ENCODE results near the gene OSBPL7. TPM values are rescaled to one million over a fixed set of nuclear protein-coding genes. Genes with fewer than 3 reads are reported as not detected.
"Not testable (repeated sequence)": the region's sequence is repeated elsewhere in the genome, so short reads cannot be mapped to it uniquely, and the experiment has no call there.

The OSBPL7 gene
- total RNA-seq, 2 experiments from 2014 or later, result 18.4 to 24.6 TPM

DNA sequence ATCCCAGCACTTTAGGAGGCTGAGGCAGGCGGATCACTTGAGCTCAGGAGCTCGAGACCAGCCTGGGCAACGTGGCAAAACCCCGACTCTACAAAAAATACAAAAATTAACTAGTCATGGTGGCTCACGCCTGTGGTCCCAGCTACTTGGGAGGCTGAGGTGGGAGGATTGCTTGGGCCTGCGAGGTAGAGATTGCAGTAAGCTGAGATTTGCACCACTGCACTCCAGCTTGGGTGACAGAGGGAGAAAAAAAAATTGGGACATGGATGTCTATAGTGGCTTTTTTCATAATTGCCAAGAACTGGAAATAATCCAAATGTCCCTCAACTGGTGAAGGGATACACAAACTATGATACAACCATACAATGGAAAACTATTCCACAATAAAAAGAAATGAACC, 28.6 kb downstream of the OSBPL7 start:
- CTCF ChIA-PET, result interaction anchor here (1.0 to 1.3 kb wide), 3 partner anchors 9 to 129 kb away, joined by 3 to 5 read pairs (median 4); no protein-coding TSS in a partner anchor
- intact Hi-C loops (cut with micrococcal nuclease), result no loop called here
- H3K4me3 Mint-ChIP-seq, result no peak overlapping the region

GRCh38 chr17:47792457-47792856, 29.1 kb downstream of the OSBPL7 start:
- no peak for DNase-seq
- no peaks in the 10 kb centered on the region for H3K36me3 Mint-ChIP-seq (ENCODE audit: low read depth)
- intact Hi-C loops (cut with micrococcal nuclease), result no loop called here
- H3K27me3 Mint-ChIP-seq (ENCODE audit: low read depth), result peaks cover 43% of the 10 kb centered on the region
- H3K4me1 Mint-ChIP-seq (ENCODE audit: low read depth), result peaks cover 5% of the 10 kb centered on the region
- no peaks in the 10 kb centered on the region for H3K9me3 Mint-ChIP-seq
- no peak overlapping the region for H3K4me3 Mint-ChIP-seq
- CTCF ChIA-PET, result interaction anchor here (1.3 kb wide), 2 partner anchors 20 to 128 kb away, joined by 3 to 5 read pairs; no protein-coding TSS in a partner anchor
- no peak overlapping the region for H3K27ac Mint-ChIP-seq

More for the DNA sequence above, 28.6 kb downstream of the OSBPL7 start:
- Mint-ChIP-seq H3K27ac (no peak overlapping the region), H3K4me1 (ENCODE audit: low read depth) (peaks cover 5% of the 10 kb centered on the region), H3K9me3 (no peaks in the 10 kb centered on the region), H3K36me3 (ENCODE audit: low read depth) (no peaks in the 10 kb centered on the region), H3K27me3 (ENCODE audit: low read depth) (peaks cover 40% of the 10 kb centered on the region)
- no peak for DNase-seq

- CTCF ChIA-PET, result interaction anchor here (0.6 to 1.0 kb wide), 2 partner anchors 14 to 87 kb away, joined by 4 read pairs; no protein-coding TSS in a partner anchor
- Mint-ChIP-seq H3K4me3 (no peak overlapping the region), H3K36me3 (ENCODE audit: low read depth) (no peaks in the 10 kb centered on the region), H3K4me1 (ENCODE audit: low read depth) (peaks cover 5% of the 10 kb centered on the region), H3K9me3 (no peaks in the 10 kb centered on the region), H3K27me3 (ENCODE audit: low read depth) (peaks cover 46% of the 10 kb centered on the region), H3K27ac (no peak overlapping the region)
- intact Hi-C loops (cut with micrococcal nuclease), result loop anchor here (2.0 kb wide), 1 partner anchor 92 kb away; no protein-coding TSS in a partner anchor
- no peak for DNase-seq
These were observed 30.6 kb downstream of the OSBPL7 start for GRCh38 chr17:47791025-47791424.

GRCh38 chr17:47789611-47790561, 31.7 kb downstream of the OSBPL7 start:
- peak; percentile 67 for DNase-seq
- Mint-ChIP-seq H3K27ac (no peak overlapping the region), H3K27me3 (ENCODE audit: low read depth) (peaks cover 46% of the 10 kb centered on the region), H3K4me3 (peak overlapping the region; percentile 67), H3K4me1 (ENCODE audit: low read depth) (peaks cover 5% of the 10 kb centered on the region), H3K9me3 (no peaks in the 10 kb centered on the region), H3K36me3 (ENCODE audit: low read depth) (no peaks in the 10 kb centered on the region)
- CTCF ChIA-PET, result interaction anchor here (0.5 to 1.5 kb wide), 12 partner anchors 18 to 127 kb away, joined by 3 to 9 read pairs (median 4); partner anchors contain the start of gene SP2
- intact Hi-C loops (cut with micrococcal nuclease), result loop anchor here (2.0 kb wide), 1 partner anchor 91 kb away; no protein-coding TSS in a partner anchor

GRCh38 chr17:47785538-47786123, 36.0 kb downstream of the OSBPL7 start:
- peak; percentile 61 for DNase-seq
- intact Hi-C loops (cut with micrococcal nuclease), result no loop called here
- CTCF ChIA-PET, result interaction anchor here (1.0 to 1.3 kb wide), 2 partner anchors 10 to 16 kb away, joined by 3 to 5 read pairs; no protein-coding TSS in a partner anchor
- no peaks in the 10 kb centered on the region for H3K36me3 Mint-ChIP-seq (ENCODE audit: low read depth)
- H3K27ac Mint-ChIP-seq, result no peak overlapping the region
- no peaks in the 10 kb centered on the region for H3K9me3 Mint-ChIP-seq
- peaks cover 33% of the 10 kb centered on the region for H3K27me3 Mint-ChIP-seq (ENCODE audit: low read depth)
- peaks cover 4% of the 10 kb centered on the region for H3K4me1 Mint-ChIP-seq (ENCODE audit: low read depth)
- no peak overlapping the region for H3K4me3 Mint-ChIP-seq

- H3K4me1 Mint-ChIP-seq (ENCODE audit: low read depth), result no peaks in the 10 kb centered on the region
- H3K9me3 Mint-ChIP-seq, result no peaks in the 10 kb centered on the region
- H3K36me3 Mint-ChIP-seq (ENCODE audit: low read depth), result no peaks in the 10 kb centered on the region
- no peak overlapping the region for H3K27ac Mint-ChIP-seq
- no peak for DNase-seq
- peaks cover 29% of the 10 kb centered on the region for H3K27me3 Mint-ChIP-seq (ENCODE audit: low read depth)
- CTCF ChIA-PET, result no interaction called here
- H3K4me3 Mint-ChIP-seq, result no peak overlapping the region
- intact Hi-C loops (cut with micrococcal nuclease), result no loop called here
These were observed 40.2 kb downstream of the OSBPL7 start for GRCh38 chr17:47781397-47781796.

- no peak overlapping the region for H3K4me3 Mint-ChIP-seq
- no peaks in the 10 kb centered on the region for H3K4me1 Mint-ChIP-seq (ENCODE audit: low read depth)
- H3K9me3 Mint-ChIP-seq, result peaks cover 1% of the 10 kb centered on the region
- no peaks in the 10 kb centered on the region for H3K36me3 Mint-ChIP-seq (ENCODE audit: low read depth)
- H3K27ac Mint-ChIP-seq, result no peak overlapping the region
- H3K27me3 Mint-ChIP-seq (ENCODE audit: low read depth), result peaks cover 30% of the 10 kb centered on the region
- CTCF ChIA-PET, result interaction anchor here (1.3 kb wide), 1 partner anchor 23 kb away, joined by 5 read pairs; no protein-coding TSS in a partner anchor
- intact Hi-C loops (cut with micrococcal nuclease), result no loop called here
- no peak for DNase-seq
These were observed 43.4 kb downstream of the OSBPL7 start for GRCh38 chr17:47778184-47778635.

DNA sequence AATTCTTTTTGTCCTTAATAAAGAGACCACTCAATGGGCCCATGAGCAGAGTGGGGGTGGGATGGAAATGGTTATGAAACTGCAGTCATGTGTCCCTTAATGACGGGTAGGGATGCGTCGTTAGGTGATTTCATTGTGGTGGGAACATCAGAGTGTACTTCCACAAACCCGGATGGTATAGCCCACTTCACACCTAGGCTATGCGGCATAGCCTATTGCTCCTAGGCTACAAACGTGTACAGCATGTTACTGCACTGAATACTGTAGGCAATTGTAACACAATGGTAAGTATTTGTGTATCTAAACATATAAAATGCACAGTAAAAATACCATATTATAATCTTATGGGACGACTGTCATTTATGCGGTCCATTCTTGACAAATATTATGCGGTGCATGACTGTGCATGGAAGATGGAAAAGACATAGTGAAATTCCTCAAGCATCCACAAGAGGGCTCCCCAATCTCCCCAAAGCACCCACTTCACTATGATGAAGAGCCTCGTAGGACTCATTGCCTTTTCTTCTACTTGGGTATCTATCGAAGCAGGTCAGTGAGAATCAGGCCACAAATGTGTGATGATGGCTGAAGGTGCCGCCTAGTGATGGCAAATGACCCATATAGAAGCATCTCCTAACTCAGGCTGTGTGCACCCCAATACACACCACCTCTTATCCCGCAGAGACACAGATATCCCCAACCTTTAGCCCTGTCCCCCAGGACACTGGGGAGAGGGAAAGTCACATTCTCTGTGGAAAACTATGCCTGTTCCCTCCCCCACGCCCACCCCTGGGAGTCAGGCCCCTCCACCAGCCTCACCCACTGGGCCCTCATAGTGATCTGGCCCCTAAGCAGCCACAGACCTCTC, 45.0 kb downstream of the OSBPL7 start:
- intact Hi-C loops (cut with micrococcal nuclease), result loop anchor here (1.0 kb wide), 1 partner anchor 26 kb away; no protein-coding TSS in a partner anchor

DNA sequence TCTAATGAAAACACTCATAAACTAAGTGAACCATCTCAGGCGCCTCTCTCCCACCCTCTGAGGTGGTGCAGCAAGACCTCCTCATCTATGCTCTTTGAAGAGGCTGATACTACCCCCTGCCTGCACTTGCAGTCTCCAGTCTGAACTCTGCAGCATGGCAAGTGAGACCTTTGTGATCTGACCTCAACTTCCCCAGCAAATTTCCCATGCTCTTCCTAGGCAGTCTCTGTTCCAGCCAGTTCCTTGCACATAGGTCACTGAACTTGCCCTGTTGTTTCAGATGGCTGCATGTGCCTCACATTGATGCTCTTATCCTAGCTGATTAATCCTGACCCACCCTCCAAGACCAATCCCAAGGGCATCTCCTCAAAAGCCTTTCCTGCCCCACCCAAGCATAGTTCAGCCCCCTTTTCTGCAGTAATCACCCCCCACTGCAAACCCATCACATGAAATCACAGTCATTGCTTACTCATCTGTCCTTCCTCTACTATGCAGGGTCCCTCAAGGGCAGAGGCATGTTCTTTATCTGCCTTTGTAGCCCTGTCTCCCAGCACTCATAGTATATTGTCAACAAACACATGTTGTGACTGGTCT, 46.5 kb downstream of the OSBPL7 start:
- no peaks in the 10 kb centered on the region for H3K4me1 Mint-ChIP-seq (ENCODE audit: low read depth)
- intact Hi-C loops (cut with micrococcal nuclease), result no loop called here
- H3K27me3 Mint-ChIP-seq (ENCODE audit: low read depth), result peaks cover 26% of the 10 kb centered on the region
- no peak for DNase-seq
- H3K4me3 Mint-ChIP-seq, result no peak overlapping the region
- peaks cover 4% of the 10 kb centered on the region for H3K9me3 Mint-ChIP-seq
- no peaks in the 10 kb centered on the region for H3K36me3 Mint-ChIP-seq (ENCODE audit: low read depth)
- CTCF ChIA-PET, result interaction anchor here (0.6 to 1.7 kb wide), 8 partner anchors 10 to 179 kb away, joined by 3 to 5 read pairs (median 4); no protein-coding TSS in a partner anchor
- H3K27ac Mint-ChIP-seq, result no peak overlapping the region

More for the DNA sequence above, 45.0 kb downstream of the OSBPL7 start:
- peaks cover 26% of the 10 kb centered on the region for H3K27me3 Mint-ChIP-seq (ENCODE audit: low read depth)
- H3K9me3 Mint-ChIP-seq, result peaks cover 1% of the 10 kb centered on the region
- H3K4me3 Mint-ChIP-seq, result no peak overlapping the region
- peak; percentile 52 for DNase-seq
- no peaks in the 10 kb centered on the region for H3K36me3 Mint-ChIP-seq (ENCODE audit: low read depth)
- CTCF ChIA-PET, result interaction anchor here (0.6 to 1.7 kb wide), 9 partner anchors 9 to 128 kb away, joined by 3 to 5 read pairs (median 4); no protein-coding TSS in a partner anchor
- H3K4me1 Mint-ChIP-seq (ENCODE audit: low read depth), result no peaks in the 10 kb centered on the region
- no peak overlapping the region for H3K27ac Mint-ChIP-seq

GRCh38 chr17:47774331-47774730, 47.3 kb downstream of the OSBPL7 start:
- intact Hi-C loops (cut with micrococcal nuclease), result no loop called here
- CTCF ChIA-PET, result no interaction called here
- no peak for DNase-seq
- Mint-ChIP-seq H3K4me3 (no peak overlapping the region), H3K4me1 (ENCODE audit: low read depth) (no peaks in the 10 kb centered on the region), H3K27ac (no peak overlapping the region), H3K36me3 (ENCODE audit: low read depth) (no peaks in the 10 kb centered on the region), H3K27me3 (ENCODE audit: low read depth) (peaks cover 23% of the 10 kb centered on the region), H3K9me3 (peaks cover 4% of the 10 kb centered on the region)

- H3K27ac Mint-ChIP-seq; intact Hi-C loops (cut with micrococcal nuclease); H3K36me3 Mint-ChIP-seq (ENCODE audit: low read depth); DNase-seq; H3K9me3 Mint-ChIP-seq; H3K4me3 Mint-ChIP-seq; H3K4me1 Mint-ChIP-seq (ENCODE audit: low read depth): not testable (repeated sequence)
- CTCF ChIA-PET, result interaction anchor here (2.2 kb wide), 1 partner anchor 28 kb away, joined by 10 read pairs; no protein-coding TSS in a partner anchor
- H3K27me3 Mint-ChIP-seq (ENCODE audit: low read depth), result peaks cover 19% of the 10 kb centered on the region
These were observed 47.9 kb downstream of the OSBPL7 start for GRCh38 chr17:47773649-47774048.
